HTERT RPE-1 (cell line): ENCODE measurements around the gene ASCC2.

ENCODE experiments used
- in situ Hi-C: fragments of 300-500 bp; cut with MboI; formaldehyde crosslinking; loops from 4 replicates; pipeline ENCODE4 v1.14.3; 2020; ENCODE audit warnings: low sequenced_read_pairs

The ASCC2 gene

GRCh38 chr22:29793396-29793795, 44.7 kb downstream of the ASCC2 start:
- in situ Hi-C loops = no loop called here

DNA sequence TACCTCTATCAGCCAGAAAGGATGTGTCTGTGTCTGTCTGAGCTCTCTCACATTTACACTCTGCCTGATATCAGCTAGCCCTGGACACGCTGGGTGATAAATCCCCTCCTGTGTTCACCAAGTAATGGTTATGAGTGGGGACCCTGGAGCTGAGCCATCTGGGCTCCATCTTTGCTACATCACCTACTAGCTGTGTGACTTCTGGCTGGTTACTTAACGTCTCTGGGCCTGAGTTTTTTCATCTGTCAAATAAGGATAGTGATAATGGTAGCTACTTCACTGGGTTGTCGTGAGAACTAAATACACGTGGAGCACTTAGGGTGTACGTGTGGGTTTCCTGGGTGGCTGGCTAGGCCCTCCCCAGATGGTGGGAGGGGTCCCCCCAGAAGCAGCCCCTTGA, 48.0 kb downstream of the ASCC2 start:
- in situ Hi-C loops = no loop called here

GRCh38 chr22:29788339-29789279, 49.5 kb downstream of the ASCC2 start:
- in situ Hi-C loops = no loop called here

GRCh38 chr22:29787371-29787980, 50.6 kb downstream of the ASCC2 start:
- in situ Hi-C loops = no loop called here

DNA sequence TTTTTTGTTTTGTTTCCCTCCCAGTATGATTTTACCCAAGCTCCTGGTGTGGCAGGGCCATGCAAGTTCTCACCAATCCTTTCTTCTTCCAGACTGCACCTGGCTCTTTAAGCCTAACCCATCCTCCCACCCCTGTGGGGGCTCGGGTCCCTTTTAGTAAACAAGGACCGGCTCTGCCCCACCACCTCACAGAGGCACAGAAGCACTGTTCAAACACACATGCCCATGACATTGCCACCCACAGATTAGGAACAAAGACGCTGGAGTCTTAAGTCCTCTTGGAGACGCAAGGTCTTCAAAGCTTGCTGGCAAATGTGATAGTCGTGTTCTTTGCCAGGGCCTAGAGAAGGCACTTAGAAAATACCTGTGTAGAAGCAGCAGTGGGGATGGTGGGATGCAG, 52.0 kb downstream of the ASCC2 start:
- in situ Hi-C loops = no loop called here

DNA sequence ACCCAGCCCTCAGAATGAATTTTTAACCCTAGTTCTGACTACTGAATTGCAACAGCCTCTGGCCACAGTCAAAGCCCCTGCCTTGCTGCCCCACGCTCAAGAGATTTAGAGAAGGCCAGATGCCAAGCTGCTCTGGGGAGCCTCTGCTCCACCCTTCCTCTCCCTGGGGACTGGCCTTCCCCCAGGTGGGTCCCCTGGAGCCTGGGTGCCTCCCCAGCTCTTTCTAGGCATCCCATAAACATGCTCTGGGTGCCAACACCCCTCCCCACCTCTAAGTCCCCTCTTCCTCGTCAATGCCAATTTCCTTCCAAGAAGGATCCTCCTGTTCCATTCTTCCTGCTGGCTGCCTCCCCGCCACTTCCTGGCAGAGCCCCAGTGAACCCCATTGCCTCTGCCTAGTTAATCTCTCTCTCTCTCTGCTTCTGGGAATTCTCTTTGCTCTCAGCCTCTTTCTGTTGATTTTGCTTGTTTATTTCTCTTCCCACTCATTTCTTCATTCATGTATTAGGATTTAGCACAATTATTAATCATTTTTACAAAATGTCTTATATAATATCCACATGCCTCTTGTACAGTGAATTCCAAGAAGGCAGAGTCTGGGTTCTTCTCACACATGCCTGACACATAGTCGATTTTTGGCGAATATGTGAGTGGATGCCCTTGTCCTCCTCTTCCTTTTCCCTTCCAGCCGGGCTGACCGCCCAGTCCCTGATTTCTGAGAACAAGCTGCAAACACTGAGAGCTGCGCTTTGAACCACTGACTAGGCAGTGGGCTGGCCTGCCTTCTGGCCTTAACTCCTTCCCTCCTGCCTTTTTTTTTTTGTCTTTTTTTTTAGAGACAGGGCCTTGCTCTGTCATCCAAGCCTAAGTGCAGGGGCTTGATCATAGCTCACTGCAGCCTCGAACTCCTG, 53.4 kb downstream of the ASCC2 start:
- in situ Hi-C loops = no loop called here

DNA sequence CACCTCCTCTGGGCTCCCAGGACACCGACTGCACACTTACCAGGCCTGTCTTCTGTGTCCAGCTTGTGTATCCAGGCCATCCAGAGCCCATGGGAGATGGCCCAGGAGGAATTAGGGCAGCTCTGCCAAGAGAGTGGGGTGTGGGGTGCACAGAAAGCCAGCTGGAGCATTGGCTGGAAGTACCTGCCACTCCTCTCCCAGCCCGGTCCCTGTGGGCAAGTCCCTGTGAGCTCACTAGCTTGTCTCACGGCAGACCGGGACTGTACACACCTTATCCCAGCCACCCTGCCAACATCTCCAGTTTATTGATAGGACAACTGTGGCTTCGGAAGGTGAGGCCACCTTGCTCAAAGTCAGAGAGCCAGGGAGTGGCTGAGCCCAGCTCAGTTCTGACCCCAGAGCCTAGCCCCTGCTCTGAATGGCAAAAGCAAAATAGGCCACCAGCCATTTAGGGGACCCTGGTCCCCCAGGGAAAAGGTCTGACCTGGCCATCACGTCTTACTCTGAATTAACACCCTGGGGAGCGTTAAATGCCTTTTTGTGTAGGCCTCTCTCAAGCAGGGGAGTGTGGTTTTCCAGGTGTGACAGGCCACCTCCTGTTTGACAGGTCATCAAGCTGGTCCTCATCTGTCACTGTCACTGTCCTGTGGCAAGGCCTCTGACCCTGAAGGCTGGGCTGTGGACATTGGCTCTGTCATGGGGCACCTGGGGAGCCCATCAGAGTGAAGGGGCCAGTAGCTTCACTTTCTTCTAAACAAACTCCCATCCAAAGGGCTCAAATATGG, 55.8 kb downstream of the ASCC2 start:
- in situ Hi-C loops = no loop called here

GRCh38 chr22:29780748-29781676, 57.1 kb downstream of the ASCC2 start:
- in situ Hi-C loops = no loop called here

GRCh38 chr22:29780220-29780619, 57.9 kb downstream of the ASCC2 start:
- in situ Hi-C loops = no loop called here

GRCh38 chr22:29773233-29773632, 64.8 kb downstream of the ASCC2 start:
- in situ Hi-C loops = no loop called here

- in situ Hi-C loops = no loop called here
These were observed 65.9 kb downstream of the ASCC2 start for GRCh38 chr22:29772170-29772641.

- in situ Hi-C loops = no loop called here
These were observed 68.3 kb downstream of the ASCC2 start for GRCh38 chr22:29769723-29770321.

GRCh38 chr22:29768052-29768693, 69.9 kb downstream of the ASCC2 start:
- in situ Hi-C loops = no loop called here

- in situ Hi-C loops = no loop called here
These were observed 70.7 kb downstream of the ASCC2 start, which contains the start of gene UQCR10 for GRCh38 chr22:29767171-29768051. Gene UQCR10, plus strand, starts transcription at chr22:29767369. Its CDS starts 30 bp downstream, at chr22:29767399.

GRCh38 chr22:29766632-29767170, 71.4 kb downstream of the ASCC2 start, which contains the start of gene ZMAT5:
Gene ZMAT5, minus strand, starts transcription at chr22:29767007. Its CDS starts 18,463 bp downstream, at chr22:29748544.
- in situ Hi-C loops = no loop called here

DNA sequence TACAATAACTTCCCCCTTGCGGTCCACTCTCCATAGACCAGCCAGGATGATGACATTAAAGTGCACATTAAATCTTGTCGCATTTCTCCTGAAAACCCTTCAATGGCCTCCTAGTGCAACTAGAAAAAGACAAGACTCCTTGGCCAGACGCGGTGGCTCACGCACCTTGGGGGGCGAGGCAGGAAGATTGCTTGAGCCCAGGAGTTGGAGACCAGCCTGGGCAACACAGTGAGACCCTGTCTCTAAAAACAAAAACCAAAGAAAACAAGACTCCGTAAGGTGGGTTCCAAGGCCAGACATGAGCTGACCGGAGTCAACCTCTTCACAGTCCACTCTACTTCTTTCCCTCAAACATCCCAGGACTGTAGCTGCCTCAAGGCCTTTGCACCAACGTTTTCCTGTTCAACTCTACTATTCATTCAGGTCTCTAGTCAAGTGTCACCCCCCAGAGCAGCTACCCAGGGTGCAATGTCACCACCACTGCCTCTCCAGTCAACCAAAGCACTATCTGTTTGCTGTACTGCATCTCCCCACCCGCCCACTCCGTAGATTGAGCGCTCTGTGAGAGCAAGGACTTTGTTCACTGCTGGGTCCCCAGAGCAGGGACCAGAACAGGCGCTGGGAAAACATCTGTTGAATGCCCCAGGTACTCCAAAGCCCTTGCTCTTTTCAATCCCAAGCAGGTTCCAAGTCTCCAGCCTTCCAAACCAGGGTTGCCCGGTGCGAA, 72.0 kb downstream of the ASCC2 start:
- in situ Hi-C loops = no loop called here
